ENCODE data around the gene ADAMTS13.

DNA sequence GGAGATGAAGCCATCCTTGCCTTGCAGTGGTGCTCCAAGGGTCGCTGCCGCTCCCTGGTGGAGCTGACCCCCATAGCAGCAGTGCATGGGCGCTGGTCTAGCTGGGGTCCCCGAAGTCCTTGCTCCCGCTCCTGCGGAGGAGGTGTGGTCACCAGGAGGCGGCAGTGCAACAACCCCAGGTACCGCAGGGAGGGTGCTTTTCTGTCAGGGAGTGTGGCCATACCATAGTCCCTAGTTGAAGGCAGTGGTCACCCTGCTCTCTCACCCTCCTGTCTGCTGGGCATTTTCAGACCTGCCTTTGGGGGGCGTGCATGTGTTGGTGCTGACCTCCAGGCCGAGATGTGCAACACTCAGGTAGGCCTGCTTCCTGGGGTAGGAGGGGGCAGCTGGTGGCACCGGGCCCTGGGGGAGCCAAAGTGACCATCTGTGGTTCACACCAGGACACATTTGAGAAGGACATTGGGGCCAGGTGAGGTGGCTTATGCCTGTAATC, 11.2 kb downstream of the ADAMTS13 start:
- TF ChIP-seq EZH2phosphoT487 (IDR thresholded peaks at IDR 0.05) (no peak), CTCF (IDR thresholded peaks at IDR 0.05) (no peak), EZH2 (IDR thresholded peaks at IDR 0.05) (no peak)
